Mucosa of stomach (tissue), 1 donor: ENCODE results near the gene AGPS.
"Not testable (repeated sequence)": the region's sequence is repeated elsewhere in the genome, so short reads cannot be mapped to it uniquely, and the experiment has no call there.

Experiments used
- H3K27me3 ChIP-seq: one replicate; pipeline ENCODE4 v1.7.0; 2013; ENCODE audit warnings: mild to moderate bottlenecking, low read length; ENCODE audit not compliant: control insufficient read depth, insufficient read depth
- H3K36me3 ChIP-seq: one replicate; pipeline ENCODE4 v1.7.0; 2013; ENCODE audit warnings: low read length; ENCODE audit not compliant: control insufficient read depth, insufficient read depth
- H3K4me1 ChIP-seq: one replicate; pipeline ENCODE4 v1.7.0; 2013; ENCODE audit warnings: mild to moderate bottlenecking, low read length; ENCODE audit not compliant: control insufficient read depth, insufficient read depth
- H3K4me3 ChIP-seq: one replicate; pipeline ENCODE4 v1.7.0; 2013; ENCODE audit warnings: low read length
- H3K9ac ChIP-seq: one replicate; pipeline ENCODE4 v1.7.0; 2013; ENCODE audit warnings: mild to moderate bottlenecking, low read length, moderate library complexity
- H3K9me3 ChIP-seq: one replicate; pipeline ENCODE4 v1.7.0; 2013; ENCODE audit warnings: mild to moderate bottlenecking, low read length, moderate library complexity; ENCODE audit not compliant: control insufficient read depth
- donor health status: Pancreatic carcinoma.

AGPS gene

GRCh38 chr2:177392373-177393202 lies at the start of gene AGPS:
AGPS (plus strand) TSS chr2:177392773; CDS start chr2:177392790, 17 bp downstream.
- H3K36me3 ChIP-seq, result no peaks in the 10 kb centered on the region
- no peaks in the 10 kb centered on the region for H3K9me3 ChIP-seq
- peaks cover 36% of the 10 kb centered on the region for H3K4me1 ChIP-seq
- H3K4me3 ChIP-seq, result peak within 1 kb of the TSS; percentile 91
- H3K27me3 ChIP-seq, result no peaks in the 10 kb centered on the region
- peak within 1 kb of the TSS; percentile 79 for H3K9ac ChIP-seq

GRCh38 chr2:177343773-177344172 lies 48.8 kb upstream of the AGPS start:
- Histone ChIP-seq H3K27me3 (no peaks in the 10 kb centered on the region), H3K4me3 (no peak overlapping the region), H3K9ac (no peak overlapping the region), H3K36me3 (no peaks in the 10 kb centered on the region), H3K4me1 (no peaks in the 10 kb centered on the region), H3K9me3 (no peaks in the 10 kb centered on the region)

- H3K9ac ChIP-seq, result no peak overlapping the region
- no peak overlapping the region for H3K4me3 ChIP-seq
- no peaks in the 10 kb centered on the region for H3K4me1 ChIP-seq
- no peaks in the 10 kb centered on the region for H3K9me3 ChIP-seq
- H3K36me3 ChIP-seq, result no peaks in the 10 kb centered on the region
- no peaks in the 10 kb centered on the region for H3K27me3 ChIP-seq
These were observed 48.3 kb upstream of the AGPS start for GRCh38 chr2:177344316-177344715.

- H3K4me3 ChIP-seq, result no peak overlapping the region
These were observed 46.4 kb upstream of the AGPS start for GRCh38 chr2:177346192-177346591.

GRCh38 chr2:177347570-177347969 lies 45.0 kb upstream of the AGPS start:
- H3K9ac ChIP-seq, result no peak overlapping the region
- no peaks in the 10 kb centered on the region for H3K9me3 ChIP-seq
- H3K4me1 ChIP-seq, result no peaks in the 10 kb centered on the region
- no peaks in the 10 kb centered on the region for H3K27me3 ChIP-seq
- H3K4me3 ChIP-seq, result no peak overlapping the region
- H3K36me3 ChIP-seq, result no peaks in the 10 kb centered on the region

More at GRCh38 chr2:177346192-177346591, 46.4 kb upstream of the AGPS start:
- H3K9me3 ChIP-seq, result no peaks in the 10 kb centered on the region
- no peaks in the 10 kb centered on the region for H3K27me3 ChIP-seq
- H3K9ac ChIP-seq, result no peak overlapping the region
- no peaks in the 10 kb centered on the region for H3K36me3 ChIP-seq
- no peaks in the 10 kb centered on the region for H3K4me1 ChIP-seq

DNA sequence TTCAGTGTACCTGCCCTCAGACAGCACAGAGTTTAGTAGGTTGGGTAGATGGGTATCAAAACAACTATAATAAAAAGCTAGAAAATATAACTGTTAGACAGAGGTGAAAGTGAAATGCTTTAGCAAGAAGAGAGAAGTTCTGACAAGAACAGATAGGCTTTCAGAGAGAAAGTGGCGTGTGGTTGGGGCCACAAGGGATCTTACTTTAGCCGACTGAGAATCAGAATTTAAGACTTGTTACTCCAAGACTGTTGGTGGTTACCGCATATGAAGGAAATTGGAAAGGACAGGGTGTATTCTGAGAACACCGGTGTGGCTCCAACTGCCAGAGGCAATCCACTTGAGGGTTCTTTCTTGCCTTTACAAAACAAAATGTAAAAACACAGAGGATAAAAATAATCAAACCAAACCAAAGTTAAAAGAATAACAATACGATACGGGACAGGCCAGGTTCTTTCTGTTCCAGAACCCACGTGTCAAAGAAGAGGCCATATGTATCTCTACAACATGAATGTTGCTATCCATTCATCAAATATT lies 44.4 kb upstream of the AGPS start:
- Histone ChIP-seq H3K4me3 (no peak overlapping the region), H3K36me3 (no peaks in the 10 kb centered on the region), H3K27me3 (no peaks in the 10 kb centered on the region), H3K4me1 (no peaks in the 10 kb centered on the region), H3K9me3 (no peaks in the 10 kb centered on the region), H3K9ac (no peak overlapping the region)

DNA sequence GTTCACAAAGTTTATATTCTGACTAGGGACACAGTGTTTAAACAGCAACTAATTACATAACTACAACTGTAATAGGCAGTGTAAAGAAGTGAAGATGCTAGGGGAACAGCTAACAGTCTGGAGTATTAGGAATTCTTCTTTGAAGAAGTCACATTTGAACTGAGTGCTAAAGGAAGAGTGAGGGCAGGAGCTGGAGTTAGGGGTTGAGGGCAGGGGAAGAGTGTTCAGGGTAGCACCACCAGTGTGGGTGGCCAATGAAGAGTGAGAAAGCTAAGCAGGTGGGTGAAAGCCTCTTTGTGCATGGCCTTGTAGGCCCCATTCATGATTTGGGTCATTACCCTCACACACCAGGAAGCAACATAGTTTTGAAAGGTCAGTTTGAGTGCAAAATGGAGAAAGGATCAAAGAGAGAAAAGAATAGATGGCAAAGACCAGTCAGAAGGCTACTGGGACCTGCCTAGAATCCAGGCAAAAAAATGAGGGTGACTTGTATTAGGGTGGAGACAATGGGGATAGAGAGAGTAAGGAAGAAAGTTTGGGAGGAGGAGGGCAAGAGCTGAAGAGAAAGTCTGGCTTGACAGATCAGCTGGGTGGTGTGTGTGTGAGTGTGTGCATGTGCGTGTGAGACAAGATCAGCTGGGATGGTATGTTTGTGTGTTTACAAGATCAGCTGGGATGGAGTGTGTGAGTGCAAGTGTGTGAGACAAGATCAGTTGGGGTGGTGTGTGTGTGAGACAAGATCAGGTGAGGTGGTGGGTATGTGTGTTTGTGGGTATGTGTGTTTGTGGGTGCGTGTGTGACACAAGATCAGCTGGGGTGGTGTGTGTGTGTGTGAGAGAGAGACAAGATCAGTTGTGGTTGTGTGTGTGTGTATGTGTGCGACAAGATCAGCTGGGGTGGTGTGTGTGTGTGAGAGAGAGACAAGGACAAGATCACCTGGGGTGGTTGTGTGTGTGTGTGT lies 43.6 kb upstream of the AGPS start:
- Histone ChIP-seq H3K4me1 (no peaks in the 10 kb centered on the region), H3K36me3 (no peaks in the 10 kb centered on the region), H3K9me3 (no peaks in the 10 kb centered on the region), H3K9ac (no peak overlapping the region), H3K4me3 (no peak overlapping the region), H3K27me3 (no peaks in the 10 kb centered on the region)

DNA sequence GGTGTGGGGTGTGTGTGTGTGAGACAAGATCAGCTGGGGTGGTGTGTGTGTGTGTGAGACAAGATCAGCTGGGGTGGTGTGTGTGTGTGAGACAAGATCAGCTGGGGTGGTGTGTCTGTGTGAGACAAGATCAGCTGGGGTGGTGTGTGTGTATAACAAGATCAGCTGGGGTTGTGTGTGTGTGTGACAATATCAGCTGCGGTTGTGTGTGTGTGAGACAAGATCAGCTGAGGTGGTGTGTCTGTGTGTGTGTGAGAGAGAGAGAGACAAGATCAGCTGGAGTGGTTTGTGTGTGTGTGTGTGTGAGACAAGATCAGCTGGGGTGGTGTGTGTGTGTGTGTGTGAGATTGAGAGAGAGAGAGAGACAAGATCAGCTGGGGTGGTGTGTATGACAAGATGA lies 41.9 kb upstream of the AGPS start:
- not testable (repeated sequence) for H3K4me1 ChIP-seq, H3K27me3 ChIP-seq

GRCh38 chr2:177351121-177351520 lies 41.5 kb upstream of the AGPS start:
- not testable (repeated sequence) for H3K27me3 ChIP-seq, H3K4me1 ChIP-seq, H3K36me3 ChIP-seq, H3K9me3 ChIP-seq, H3K4me3 ChIP-seq, H3K9ac ChIP-seq

More for the DNA sequence above, 41.9 kb upstream of the AGPS start:
- H3K9ac ChIP-seq, H3K9me3 ChIP-seq, H3K36me3 ChIP-seq, H3K4me3 ChIP-seq: not testable (repeated sequence)

DNA sequence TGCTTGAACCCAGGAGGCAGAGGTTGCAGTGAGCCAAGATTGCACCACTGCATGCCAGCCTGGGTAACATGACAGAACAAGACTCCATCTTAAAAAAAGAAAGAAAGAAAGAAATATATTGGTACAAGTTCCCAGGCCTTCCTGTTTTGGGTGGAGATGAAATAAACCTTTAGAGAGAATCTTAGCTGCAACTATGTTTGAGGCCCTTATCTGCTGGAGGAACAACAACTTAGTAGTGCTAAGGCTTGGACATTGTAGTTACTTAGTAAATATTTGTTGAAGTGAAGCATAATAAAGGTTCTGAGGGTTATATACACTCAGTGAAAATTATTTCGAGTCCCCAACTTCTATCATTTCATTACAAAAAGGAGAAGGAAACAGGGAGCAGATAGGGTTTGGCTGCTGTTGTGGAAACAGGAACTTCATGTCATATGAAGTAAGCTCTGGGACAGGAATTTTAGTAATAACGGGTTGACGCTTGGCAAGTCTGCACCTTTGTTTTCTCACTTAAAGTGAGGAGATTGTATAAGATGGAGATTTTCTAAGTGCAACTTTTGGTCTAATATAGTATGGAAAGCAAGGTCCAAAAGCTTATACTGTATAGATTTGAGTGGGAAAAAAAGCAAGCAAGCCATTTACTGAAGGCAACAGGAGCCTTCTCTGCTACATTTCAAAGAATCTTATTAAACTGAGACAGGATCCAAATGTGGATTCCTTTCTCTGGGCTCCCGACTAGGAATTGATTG lies 40.0 kb upstream of the AGPS start:
- Histone ChIP-seq H3K4me3 (no peak overlapping the region), H3K36me3 (no peaks in the 10 kb centered on the region), H3K9ac (no peak overlapping the region)

GRCh38 chr2:177353187-177353478 lies 39.4 kb upstream of the AGPS start:
- Histone ChIP-seq H3K36me3 (no peaks in the 10 kb centered on the region), H3K4me1 (no peaks in the 10 kb centered on the region), H3K4me3 (no peak overlapping the region), H3K9me3 (no peaks in the 10 kb centered on the region), H3K9ac (no peak overlapping the region), H3K27me3 (no peaks in the 10 kb centered on the region)

More for the DNA sequence above, 40.0 kb upstream of the AGPS start:
- no peaks in the 10 kb centered on the region for H3K4me1 ChIP-seq
- H3K27me3 ChIP-seq, result no peaks in the 10 kb centered on the region
- no peaks in the 10 kb centered on the region for H3K9me3 ChIP-seq
